Endothelial cell of umbilical vein (primary cell): ENCODE results near the gene TPGS2. TPM values are rescaled to one million over a fixed set of nuclear protein-coding genes. Genes with fewer than 3 reads are reported as not detected.
"Not testable (repeated sequence)": the region's sequence is repeated elsewhere in the genome, so short reads cannot be mapped to it uniquely, and the experiment has no call there.

ENCODE experiments used
- BruUV-seq: library from RNA; stranded (reverse); fragments of 400-500 nt; replicated peaks from 2 replicates; lab custom pipeline; 2021; lab: Mats Ljungman, UMichigan
- CTCF ChIA-PET: fragments of 300-600, 350-600 bp; sonication (Branson Sonifier 250); formaldehyde crosslinking; loops from one replicate; lab custom pipeline; 2021; ENCODE audit warnings: antibody characterized with exemption, inconsistent platforms; lab: Charles Lee
- POLR2A ChIA-PET: fragments of 300-600, 350-600 bp; sonication (Branson Sonifier 250); formaldehyde crosslinking; loops from one replicate; lab custom pipeline; 2021; ENCODE audit warnings: antibody characterized with exemption, inconsistent platforms; lab: Charles Lee
- DNase-seq: peaks from one replicate; pipeline ENCODE4 v3.0.0-alpha.2; 2011; ENCODE audit warnings: low read depth, low spot score
- FAIRE-seq: peaks from 2 replicates; lab custom pipeline; 2011; peaks lifted over from hg19 to GRCh38; lab: Jason Lieb, UNC
- H2AFZ ChIP-seq: 2 replicates; pipeline ENCODE4 v1.6.0; 2012; ENCODE audit warnings: low read depth, low read length, control low read depth, inconsistent platforms
- H3K27ac ChIP-seq: 2 replicates; pipeline ENCODE4 v1.5.1; 2011; ENCODE audit warnings: low read depth, mild to moderate bottlenecking, control low read depth, low read length, moderate library complexity; ENCODE audit not compliant: insufficient read depth
- H3K27me3 ChIP-seq, 2 experiments: 2 replicates each; pipeline versions ENCODE4 v1.6.0 to v1.6.1; 2011; ENCODE audit warnings: low read length in 2 of 2, mixed read lengths in 1 of 2; ENCODE audit not compliant: control insufficient read depth in 2 of 2, insufficient read depth in 2 of 2
- H3K36me3 ChIP-seq, 2 experiments: 2 replicates in 1 of 2; 3 replicates in 1 of 2; pipeline ENCODE4 v1.5.1; 2011; ENCODE audit warnings: low read length in 2 of 2, mild to moderate bottlenecking in 1 of 2, moderate library complexity in 1 of 2; ENCODE audit not compliant: control insufficient read depth in 2 of 2, insufficient read depth in 2 of 2; ENCODE audit errors: extremely low read depth in 1 of 2
- H3K4me1 ChIP-seq: 3 replicates; pipeline ENCODE4 v1.5.1; 2011; ENCODE audit warnings: mild to moderate bottlenecking, low read length; ENCODE audit not compliant: control insufficient read depth, insufficient read depth; ENCODE audit errors: extremely low read depth
- H3K4me2 ChIP-seq: 2 replicates; pipeline ENCODE4 v1.6.1; 2011; ENCODE audit warnings: low read length, control low read depth, mixed read lengths; ENCODE audit not compliant: insufficient read depth
- H3K4me3 ChIP-seq, 3 experiments: fragments of 200-600 bp in 1 of 3; sonication (generic), shearing (Covaris generic) in 1 of 3; replicated peaks in 1 of 3; 2 replicates each; pipeline ENCODE4 v1.5.1; 2011 to 2016; ENCODE audit warnings: control low read depth in 3 of 3, low read length in 3 of 3, mild to moderate bottlenecking in 2 of 3, inconsistent platforms in 1 of 3, low read depth in 1 of 3, moderate library complexity in 1 of 3; ENCODE audit not compliant: insufficient read depth in 1 of 3
- H3K79me2 ChIP-seq: 2 replicates; pipeline ENCODE4 v1.6.0; 2012; ENCODE audit warnings: low read length, inconsistent platforms; ENCODE audit not compliant: control insufficient read depth, insufficient read depth
- H3K9ac ChIP-seq: replicated peaks from 2 replicates; pipeline ENCODE3; 2011; ENCODE audit warnings: low read length, control low read depth; ENCODE audit not compliant: insufficient read depth; ENCODE audit errors: extremely low read depth
- H3K9me1 ChIP-seq: replicated peaks from 3 replicates; pipeline ENCODE4 v1.6.0; 2011; ENCODE audit warnings: mild to moderate bottlenecking, low read length; ENCODE audit not compliant: control insufficient read depth, insufficient read depth; ENCODE audit errors: extremely low read depth
- H3K9me3 ChIP-seq: replicated peaks from 2 replicates; pipeline ENCODE4 v1.5.1; 2012; ENCODE audit warnings: low read length, inconsistent platforms; ENCODE audit not compliant: control insufficient read depth, insufficient read depth
- H4K20me1 ChIP-seq: replicated peaks from 2 replicates; pipeline ENCODE3; 2011; ENCODE audit warnings: mild to moderate bottlenecking, low read length; ENCODE audit not compliant: control insufficient read depth, insufficient read depth; ENCODE audit errors: extremely low read depth
- EZH2 ChIP-seq: IDR thresholded peaks from 2 replicates; pipeline ENCODE4 v1.6.1; 2012; ENCODE audit warnings: borderline replicate concordance, low read depth, mild to moderate bottlenecking, moderate library complexity, low read length, inconsistent platforms; ENCODE audit not compliant: severe bottlenecking
- FOS ChIP-seq: IDR thresholded peaks from 2 replicates; pipeline ENCODE4 v1.6.1; 2011; ENCODE audit warnings: mild to moderate bottlenecking, low read length, moderate library complexity, borderline replicate concordance; ENCODE audit not compliant: insufficient read depth
- GATA2 ChIP-seq: IDR thresholded peaks from 2 replicates; pipeline ENCODE4 v1.7.0; 2011; ENCODE audit warnings: low read depth, mild to moderate bottlenecking, moderate library complexity, mixed read lengths, low read length; ENCODE audit not compliant: insufficient read length, insufficient read depth
- JUN ChIP-seq: IDR thresholded peaks from 2 replicates; pipeline ENCODE4 v1.6.1; 2011; ENCODE audit warnings: borderline replicate concordance, low read depth; ENCODE audit not compliant: insufficient read length, insufficient read depth
- MYC ChIP-seq: IDR thresholded peaks from one replicate; pipeline ENCODE4 v1.6.1; 2011; ENCODE audit warnings: mild to moderate bottlenecking, low read depth, low read length
- POLR2A ChIP-seq: IDR thresholded peaks from 2 replicates; pipeline ENCODE4 v1.6.1; 2012; ENCODE audit warnings: low read depth, mild to moderate bottlenecking, control low read depth, low read length
- POLR2AphosphoS5 ChIP-seq: IDR thresholded peaks from 2 replicates; pipeline ENCODE4 v1.6.1; 2012; ENCODE audit warnings: low read depth, mild to moderate bottlenecking, control low read depth, low read length, moderate library complexity; ENCODE audit not compliant: insufficient read depth
- dilution Hi-C: fragments of 300-500 bp; cut with MboI; formaldehyde crosslinking; loops from one replicate; pipeline ENCODE4 v1.15.0; 2019; ENCODE audit warnings: low sequenced_read_pairs; ENCODE audit not compliant: extremely low pct_ligation_motif_present
- intact Hi-C: fragments of 100-400 bp; cut with micrococcal nuclease; formaldehyde crosslinking; loops from one replicate; pipeline ENCODE4 v1.10.0; 2022
- polyA plus RNA-seq, 4 experiments: library from polyadenylated mRNA; depleted of rRNA in 3 of 4; stranded (reverse) in 3 of 4; unstranded in 1 of 4; fragments of >200 nt; gene quantifications; 2 replicates each; pipeline versions ENCODE4 v1.2.1 to v1.2.3, GENCODE V29; 2011 to 2012; ENCODE audit warnings: missing spikeins in 1 of 4
- total RNA-seq: library from RNA; stranded (reverse); gene quantifications from 2 replicates; pipeline ENCODE4 v1.2.3, GENCODE V29; 2021
- TF ChIP-seq, protein P1 (sequence below): IDR thresholded peaks from 2 replicates; pipeline ENCODE4 v1.6.1; 2011; ENCODE audit not compliant: insufficient read depth, insufficient read length
- TF ChIP-seq, protein P2 (sequence below), 2 donors: IDR thresholded peaks; 1 replicate in 1 of 2; 2 replicates in 1 of 2; pipeline ENCODE4 v1.5.1; 2011; ENCODE audit warnings: low read length in 2 of 2, mild to moderate bottlenecking in 2 of 2, moderate library complexity in 2 of 2, control low read depth in 1 of 2, inconsistent platforms in 1 of 2, low read depth in 1 of 2; ENCODE audit not compliant: insufficient read depth in 1 of 2; ENCODE audit errors: extremely low read depth in 1 of 2

Gene TPGS2
- total and polyA plus RNA-seq, 2 donors (not counting 3 experiments of a cell fraction or from before 2014, with no cell fraction given) = 150 to 232 TPM

DNA sequence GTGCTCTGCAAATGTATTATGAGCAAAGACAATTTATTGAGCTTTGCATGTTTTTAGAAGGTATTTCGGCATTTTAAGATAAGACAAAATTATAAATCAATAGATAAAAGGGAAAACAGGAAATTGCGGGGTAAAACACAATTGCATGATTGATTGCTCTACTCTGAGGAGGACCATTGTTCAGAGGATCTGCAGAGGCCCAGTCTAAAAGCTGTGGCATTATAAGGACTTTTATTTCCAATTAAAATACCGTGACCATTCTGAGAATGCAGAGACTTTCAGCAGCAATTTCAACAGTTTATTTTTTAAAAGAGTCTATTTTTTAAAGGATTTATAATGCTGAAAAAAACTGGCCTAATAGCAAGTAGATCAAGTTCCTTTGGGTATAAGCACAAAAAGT, 62.0 kb downstream of the TPGS2 start:
- intact Hi-C loops = no loop called here
- DNase-seq = no peak
- H3K4me2 ChIP-seq = no peak overlapping the region
- ChIA-PET CTCF (no interaction called here), POLR2A (no interaction called here)
- H3K27ac ChIP-seq = no peak overlapping the region
- no peak overlapping the region for H3K4me3 ChIP-seq
- dilution Hi-C loops = no loop called here
- no peaks in the 10 kb centered on the region for H4K20me1 ChIP-seq
- no peak overlapping the region for H2AFZ ChIP-seq
- H3K9me1 ChIP-seq = no peaks in the 10 kb centered on the region
- TF ChIP-seq EZH2 (no peak), MYC (no peak), POLR2AphosphoS5 (no peak), POLR2A (no peak), GATA2 (no peak), FOS (no peak), JUN (no peak)
- TF ChIP-seq, protein P1, sequence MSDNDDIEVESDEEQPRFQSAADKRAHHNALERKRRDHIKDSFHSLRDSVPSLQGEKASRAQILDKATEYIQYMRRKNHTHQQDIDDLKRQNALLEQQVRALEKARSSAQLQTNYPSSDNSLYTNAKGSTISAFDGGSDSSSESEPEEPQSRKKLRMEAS = no peak
- TF ChIP-seq, protein P2, sequence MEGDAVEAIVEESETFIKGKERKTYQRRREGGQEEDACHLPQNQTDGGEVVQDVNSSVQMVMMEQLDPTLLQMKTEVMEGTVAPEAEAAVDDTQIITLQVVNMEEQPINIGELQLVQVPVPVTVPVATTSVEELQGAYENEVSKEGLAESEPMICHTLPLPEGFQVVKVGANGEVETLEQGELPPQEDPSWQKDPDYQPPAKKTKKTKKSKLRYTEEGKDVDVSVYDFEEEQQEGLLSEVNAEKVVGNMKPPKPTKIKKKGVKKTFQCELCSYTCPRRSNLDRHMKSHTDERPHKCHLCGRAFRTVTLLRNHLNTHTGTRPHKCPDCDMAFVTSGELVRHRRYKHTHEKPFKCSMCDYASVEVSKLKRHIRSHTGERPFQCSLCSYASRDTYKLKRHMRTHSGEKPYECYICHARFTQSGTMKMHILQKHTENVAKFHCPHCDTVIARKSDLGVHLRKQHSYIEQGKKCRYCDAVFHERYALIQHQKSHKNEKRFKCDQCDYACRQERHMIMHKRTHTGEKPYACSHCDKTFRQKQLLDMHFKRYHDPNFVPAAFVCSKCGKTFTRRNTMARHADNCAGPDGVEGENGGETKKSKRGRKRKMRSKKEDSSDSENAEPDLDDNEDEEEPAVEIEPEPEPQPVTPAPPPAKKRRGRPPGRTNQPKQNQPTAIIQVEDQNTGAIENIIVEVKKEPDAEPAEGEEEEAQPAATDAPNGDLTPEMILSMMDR (IDR thresholded peaks at IDR 0.05; ENCODE audit: extremely low read depth in 1 of 2, insufficient read depth in 1 of 2, low read depth in 1 of 2, low read length in 2 of 2) = no peak
- peaks cover 7 to 14% of the 10 kb centered on the region in 2 experiments for H3K27me3 ChIP-seq
- no peak for FAIRE-seq
- no peaks in the 10 kb centered on the region for H3K4me1 ChIP-seq
- no peaks in the 10 kb centered on the region for H3K79me2 ChIP-seq
- H3K36me3 ChIP-seq = no peaks in the 10 kb centered on the region
- no peak overlapping the region for H3K9ac ChIP-seq
- BruUV-seq = no TSS peak
- no peaks in the 10 kb centered on the region for H3K9me3 ChIP-seq

DNA sequence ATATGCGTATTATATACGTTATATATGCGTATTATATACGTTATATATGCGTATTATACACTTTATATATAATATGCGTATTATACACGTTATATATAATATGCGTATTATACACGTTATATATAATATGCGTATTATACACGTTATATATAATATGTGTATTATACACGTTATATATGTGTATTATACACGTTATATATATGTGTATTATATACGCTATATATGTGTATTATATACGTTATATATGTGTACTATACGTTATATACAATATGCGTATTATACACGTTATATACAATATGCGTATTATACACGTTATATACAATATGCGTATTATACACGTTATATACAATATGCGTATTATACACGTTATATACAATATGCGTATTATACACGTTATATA, 65.8 kb downstream of the TPGS2 start:
- H3K9me1 ChIP-seq, H3K4me1 ChIP-seq, H3K27ac ChIP-seq, H4K20me1 ChIP-seq, dilution Hi-C loops, intact Hi-C loops, DNase-seq, H3K36me3 ChIP-seq, H3K9me3 ChIP-seq, BruUV-seq, CTCF ChIA-PET, H2AFZ ChIP-seq, H3K4me2 ChIP-seq, POLR2A ChIA-PET, H3K4me3 ChIP-seq, FAIRE-seq, H3K9ac ChIP-seq, H3K79me2 ChIP-seq: not testable (repeated sequence)
- peaks cover 7 to 12% of the 10 kb centered on the region in 2 experiments for H3K27me3 ChIP-seq
